Mucosa of stomach (tissue), 1 donor: Measurements from ENCODE around the gene FRMD7.
"Not testable (repeated sequence)": the region's sequence is repeated elsewhere in the genome, so short reads cannot be mapped to it uniquely, and the experiment has no call there.

Source experiments
- H3K27me3 ChIP-seq: one replicate; pipeline ENCODE4 v1.7.0; 2013; ENCODE audit warnings: mild to moderate bottlenecking, low read length; ENCODE audit not compliant: control insufficient read depth, insufficient read depth
- H3K36me3 ChIP-seq: one replicate; pipeline ENCODE4 v1.7.0; 2013; ENCODE audit warnings: low read length; ENCODE audit not compliant: control insufficient read depth, insufficient read depth
- H3K4me1 ChIP-seq: one replicate; pipeline ENCODE4 v1.7.0; 2013; ENCODE audit warnings: mild to moderate bottlenecking, low read length; ENCODE audit not compliant: control insufficient read depth, insufficient read depth
- H3K4me3 ChIP-seq: one replicate; pipeline ENCODE4 v1.7.0; 2013; ENCODE audit warnings: low read length
- H3K9ac ChIP-seq: one replicate; pipeline ENCODE4 v1.7.0; 2013; ENCODE audit warnings: mild to moderate bottlenecking, low read length, moderate library complexity
- H3K9me3 ChIP-seq: one replicate; pipeline ENCODE4 v1.7.0; 2013; ENCODE audit warnings: mild to moderate bottlenecking, low read length, moderate library complexity; ENCODE audit not compliant: control insufficient read depth
- donor health status: Pancreatic carcinoma.

The FRMD7 gene, protein sequence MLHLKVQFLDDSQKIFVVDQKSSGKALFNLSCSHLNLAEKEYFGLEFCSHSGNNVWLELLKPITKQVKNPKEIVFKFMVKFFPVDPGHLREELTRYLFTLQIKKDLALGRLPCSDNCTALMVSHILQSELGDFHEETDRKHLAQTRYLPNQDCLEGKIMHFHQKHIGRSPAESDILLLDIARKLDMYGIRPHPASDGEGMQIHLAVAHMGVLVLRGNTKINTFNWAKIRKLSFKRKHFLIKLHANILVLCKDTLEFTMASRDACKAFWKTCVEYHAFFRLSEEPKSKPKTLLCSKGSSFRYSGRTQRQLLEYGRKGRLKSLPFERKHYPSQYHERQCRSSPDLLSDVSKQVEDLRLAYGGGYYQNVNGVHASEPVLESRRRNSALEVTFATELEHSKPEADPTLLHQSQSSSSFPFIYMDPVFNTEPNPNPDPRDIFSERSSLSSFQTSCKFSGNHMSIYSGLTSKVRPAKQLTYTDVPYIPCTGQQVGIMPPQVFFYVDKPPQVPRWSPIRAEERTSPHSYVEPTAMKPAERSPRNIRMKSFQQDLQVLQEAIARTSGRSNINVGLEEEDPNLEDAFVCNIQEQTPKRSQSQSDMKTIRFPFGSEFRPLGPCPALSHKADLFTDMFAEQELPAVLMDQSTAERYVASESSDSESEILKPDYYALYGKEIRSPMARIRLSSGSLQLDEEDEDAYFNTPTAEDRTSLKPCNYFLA

DNA sequence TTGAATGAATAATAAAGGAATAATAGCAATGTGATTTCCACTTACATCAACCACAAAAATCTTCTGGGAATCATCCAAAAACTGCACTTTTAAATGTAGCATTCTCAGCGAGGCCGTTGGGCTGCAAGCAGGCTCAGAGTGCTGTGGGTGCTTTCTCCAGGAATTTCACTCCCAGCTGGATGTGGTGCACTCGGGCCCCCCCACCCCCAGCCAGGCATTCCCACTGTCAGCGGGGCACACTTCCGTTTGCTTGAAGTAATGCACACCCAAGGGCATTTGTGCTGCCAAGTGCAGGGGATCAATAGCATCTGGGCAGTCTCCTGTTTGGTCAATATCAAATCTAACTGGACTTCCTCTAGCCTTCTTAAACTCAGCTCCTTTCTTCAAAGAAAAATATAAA lies at the start of gene FRMD7:
FRMD7 (minus strand) TSS at position 278 of the 400 bp plus-strand sequence; CDS start at position 102, 176 bp downstream.
- Histone ChIP-seq H3K9me3 (no peaks in the 10 kb centered on the region), H3K9ac (no peak within 1 kb of the TSS), H3K36me3 (no peaks in the 10 kb centered on the region), H3K4me3 (no peak within 1 kb of the TSS), H3K4me1 (no peaks in the 10 kb centered on the region), H3K27me3 (no peaks in the 10 kb centered on the region)

DNA sequence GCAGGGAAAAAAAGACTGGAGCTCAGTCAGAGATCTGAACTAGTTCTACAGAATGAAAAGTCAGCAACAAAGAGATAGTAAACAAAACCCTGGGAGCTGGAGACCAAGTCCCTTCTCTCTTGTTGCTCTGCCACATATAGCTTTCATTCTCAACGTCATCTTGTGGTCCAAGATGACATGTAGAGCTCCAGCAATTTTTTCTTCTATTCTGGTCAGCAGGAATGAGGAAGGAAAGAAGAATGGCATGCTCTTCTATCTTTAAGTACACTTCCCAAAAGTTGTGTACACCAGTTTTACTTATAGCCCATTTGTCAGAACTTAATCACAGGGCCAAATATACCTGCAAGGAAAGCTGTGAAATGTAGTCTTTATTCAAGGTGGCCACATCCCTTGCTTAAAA lies 45.8 kb upstream of the FRMD7 start:
- H3K36me3 ChIP-seq: no peaks in the 10 kb centered on the region
- H3K4me3 ChIP-seq: no peak overlapping the region
- no peak overlapping the region for H3K9ac ChIP-seq
- no peaks in the 10 kb centered on the region for H3K4me1 ChIP-seq
- no peaks in the 10 kb centered on the region for H3K9me3 ChIP-seq
- no peaks in the 10 kb centered on the region for H3K27me3 ChIP-seq

DNA sequence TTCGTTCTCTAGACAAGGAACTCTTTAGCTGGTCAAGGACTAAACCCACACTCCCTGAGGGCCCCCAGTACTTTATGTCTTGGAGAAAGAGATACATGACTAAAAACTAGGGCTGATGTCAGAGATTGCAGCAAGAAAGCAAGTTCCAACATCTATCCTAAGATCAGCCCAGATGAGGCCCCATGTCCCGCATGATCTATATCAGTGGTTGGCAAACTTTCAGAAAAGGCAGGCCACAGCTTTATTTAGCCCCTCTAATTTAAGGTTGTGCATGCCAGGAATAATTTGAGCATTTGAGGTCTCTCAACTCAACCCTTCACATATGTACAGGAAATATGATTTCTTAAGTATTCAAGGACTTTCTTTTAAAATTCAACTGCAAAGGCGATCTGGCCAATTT lies 44.1 kb upstream of the FRMD7 start:
- no peak overlapping the region for H3K9ac ChIP-seq
- no peaks in the 10 kb centered on the region for H3K4me1 ChIP-seq
- H3K36me3 ChIP-seq: no peaks in the 10 kb centered on the region
- H3K4me3 ChIP-seq: no peak overlapping the region
- H3K9me3 ChIP-seq: no peaks in the 10 kb centered on the region
- H3K27me3 ChIP-seq: no peaks in the 10 kb centered on the region

DNA sequence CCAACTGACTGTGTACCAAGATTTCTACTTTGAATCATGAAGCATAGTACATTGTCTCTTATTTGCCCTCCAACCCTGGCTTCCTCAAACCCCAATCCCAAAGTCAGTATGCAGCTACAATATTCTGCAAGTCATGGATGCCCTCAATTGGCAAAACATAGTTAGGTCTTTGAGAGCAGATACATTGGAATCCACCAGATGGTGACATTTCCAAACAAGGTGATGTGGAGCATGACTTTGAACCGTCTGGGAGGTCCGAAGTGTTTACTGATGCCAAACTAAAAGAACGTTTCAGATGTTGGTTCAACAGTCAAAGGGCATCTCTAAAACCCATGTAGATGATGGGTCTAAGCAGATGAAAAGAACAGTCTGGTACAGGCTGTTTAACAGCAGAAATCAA lies 43.7 kb upstream of the FRMD7 start:
- H3K9ac ChIP-seq: no peak overlapping the region
- H3K4me1 ChIP-seq: no peaks in the 10 kb centered on the region
- no peaks in the 10 kb centered on the region for H3K9me3 ChIP-seq
- no peaks in the 10 kb centered on the region for H3K27me3 ChIP-seq
- no peak overlapping the region for H3K4me3 ChIP-seq
- no peaks in the 10 kb centered on the region for H3K36me3 ChIP-seq

DNA sequence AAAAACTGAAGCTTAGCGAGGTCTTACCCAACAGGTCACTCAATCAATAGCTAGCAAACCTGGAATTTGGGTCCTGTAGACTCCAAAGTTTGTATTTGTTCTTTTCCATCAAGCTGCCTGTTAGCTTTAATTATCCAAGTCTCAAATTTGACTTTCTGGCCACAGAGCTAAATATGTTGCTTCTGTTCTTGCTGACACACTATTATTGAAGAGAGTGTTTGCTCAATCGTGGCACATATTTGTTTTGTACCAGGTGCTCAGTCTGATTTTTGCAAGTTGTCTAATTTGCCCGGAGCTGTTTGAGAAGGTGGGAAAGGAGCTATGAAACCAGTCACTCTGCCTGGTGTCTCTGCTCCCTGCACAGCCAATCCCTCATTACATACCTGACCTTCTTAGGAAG lies 41.7 kb upstream of the FRMD7 start:
- no peaks in the 10 kb centered on the region for H3K36me3 ChIP-seq
- no peak overlapping the region for H3K4me3 ChIP-seq
- H3K4me1 ChIP-seq: no peaks in the 10 kb centered on the region
- no peaks in the 10 kb centered on the region for H3K9me3 ChIP-seq
- H3K27me3 ChIP-seq: no peaks in the 10 kb centered on the region
- H3K9ac ChIP-seq: no peak overlapping the region

DNA sequence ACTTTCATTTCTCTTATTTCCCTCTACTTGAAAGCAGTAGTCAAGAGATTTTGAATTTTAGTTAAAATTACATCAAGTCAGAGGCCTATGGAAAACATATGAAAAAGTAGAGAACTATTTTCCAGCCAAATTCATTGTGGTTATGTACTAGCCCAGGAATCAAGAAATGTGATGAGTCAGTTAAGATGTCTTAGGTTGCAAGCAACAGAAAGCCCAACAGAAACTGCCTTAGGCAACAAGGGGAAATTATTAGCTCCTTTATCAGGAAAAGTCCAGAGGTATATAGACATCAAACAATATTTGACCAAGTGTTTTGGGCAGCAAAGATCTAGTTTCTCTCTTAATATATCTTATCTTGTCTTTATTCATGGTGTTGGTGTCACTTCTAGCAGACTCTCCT lies 37.8 kb upstream of the FRMD7 start:
- Histone ChIP-seq H3K27me3 (no peaks in the 10 kb centered on the region), H3K9me3 (no peaks in the 10 kb centered on the region), H3K36me3 (no peaks in the 10 kb centered on the region), H3K9ac (no peak overlapping the region), H3K4me1 (no peaks in the 10 kb centered on the region), H3K4me3 (no peak overlapping the region)

DNA sequence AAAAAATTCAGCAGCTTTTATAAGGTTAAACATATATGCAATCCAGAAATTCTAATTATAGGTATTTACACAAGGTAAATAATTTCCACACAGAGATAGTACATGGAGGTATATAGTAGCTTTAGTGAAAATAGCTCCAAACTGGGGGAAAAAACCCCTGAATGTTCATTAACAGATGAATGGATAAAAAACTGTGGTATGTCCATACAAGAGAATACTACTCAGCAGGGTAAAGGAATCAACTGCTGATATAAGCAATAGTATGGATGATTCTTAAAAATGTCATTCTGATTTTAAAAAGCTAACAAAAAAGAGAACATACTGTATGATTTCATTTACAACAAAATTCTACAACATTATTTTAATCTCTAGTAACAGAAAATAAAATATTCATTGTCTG lies 37.2 kb upstream of the FRMD7 start:
- no peaks in the 10 kb centered on the region for H3K4me1 ChIP-seq
- no peaks in the 10 kb centered on the region for H3K36me3 ChIP-seq
- no peak overlapping the region for H3K4me3 ChIP-seq
- H3K9me3 ChIP-seq: no peaks in the 10 kb centered on the region
- no peaks in the 10 kb centered on the region for H3K27me3 ChIP-seq
- no peak overlapping the region for H3K9ac ChIP-seq

DNA sequence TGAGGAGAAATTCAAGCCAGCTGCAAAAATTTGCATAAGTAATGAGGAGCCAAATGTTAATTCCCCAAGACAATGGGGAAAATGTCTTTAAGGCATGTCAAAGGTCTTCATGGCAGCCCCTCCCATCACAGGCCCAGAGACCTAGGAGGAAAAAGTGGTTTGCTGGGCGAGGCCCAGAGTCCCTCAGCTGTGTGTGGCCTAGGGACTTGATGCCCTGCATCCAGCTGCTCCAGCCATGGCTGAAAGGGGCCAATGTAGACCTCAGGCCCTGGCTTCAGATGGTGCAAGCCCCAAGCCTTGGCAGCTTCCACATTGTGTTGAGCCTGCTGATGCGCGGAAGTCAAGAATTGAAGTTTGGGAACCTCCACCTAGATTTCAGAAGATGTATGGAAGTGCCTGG lies 35.3 kb upstream of the FRMD7 start:
- H3K9ac ChIP-seq, H3K4me3 ChIP-seq, H3K27me3 ChIP-seq, H3K36me3 ChIP-seq, H3K9me3 ChIP-seq, H3K4me1 ChIP-seq: not testable (repeated sequence)

DNA sequence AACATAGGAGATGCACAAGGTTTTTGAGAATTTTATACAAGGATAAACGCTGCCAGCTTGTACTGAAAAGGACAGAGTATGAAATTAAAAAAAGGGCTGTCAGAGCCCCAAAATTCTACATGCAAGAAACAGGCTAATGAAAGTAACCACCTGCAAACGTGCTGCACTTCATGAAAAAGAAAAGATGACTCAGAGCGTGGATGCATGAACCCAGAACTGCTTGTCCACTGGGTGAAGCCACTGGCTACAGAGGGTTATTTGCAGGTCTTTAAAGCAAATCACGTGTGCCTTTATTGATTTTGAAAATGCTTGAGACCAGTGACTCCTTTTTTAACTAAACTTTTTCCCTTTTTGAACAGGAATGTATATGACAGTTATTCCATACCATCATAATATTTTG lies 25.3 kb upstream of the FRMD7 start:
- Histone ChIP-seq H3K36me3 (no peaks in the 10 kb centered on the region), H3K4me1 (no peaks in the 10 kb centered on the region), H3K9me3 (no peaks in the 10 kb centered on the region), H3K27me3 (no peaks in the 10 kb centered on the region), H3K4me3 (no peak overlapping the region), H3K9ac (no peak overlapping the region)

DNA sequence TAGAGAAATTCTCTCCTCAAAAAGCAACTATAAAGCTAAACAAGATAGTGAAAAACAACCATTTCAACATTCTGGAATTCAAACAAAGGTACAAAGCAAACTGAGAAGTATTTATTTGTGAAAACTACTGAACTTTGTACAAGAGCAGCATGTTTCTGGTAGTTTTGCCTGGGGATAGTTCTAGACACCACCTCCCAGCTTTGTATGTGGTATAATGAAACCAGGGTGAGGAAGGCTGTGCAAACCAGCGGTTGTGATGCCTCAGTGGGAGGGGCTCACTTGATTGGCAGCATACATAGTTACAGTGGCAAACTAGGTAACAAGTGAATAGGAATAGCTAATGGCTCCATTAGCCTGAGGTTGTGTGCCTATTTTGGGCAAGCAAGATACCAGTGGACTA lies 18.6 kb upstream of the FRMD7 start:
- Histone ChIP-seq H3K36me3 (no peaks in the 10 kb centered on the region), H3K27me3 (no peaks in the 10 kb centered on the region), H3K4me1 (no peaks in the 10 kb centered on the region), H3K9me3 (no peaks in the 10 kb centered on the region), H3K4me3 (no peak overlapping the region), H3K9ac (no peak overlapping the region)

DNA sequence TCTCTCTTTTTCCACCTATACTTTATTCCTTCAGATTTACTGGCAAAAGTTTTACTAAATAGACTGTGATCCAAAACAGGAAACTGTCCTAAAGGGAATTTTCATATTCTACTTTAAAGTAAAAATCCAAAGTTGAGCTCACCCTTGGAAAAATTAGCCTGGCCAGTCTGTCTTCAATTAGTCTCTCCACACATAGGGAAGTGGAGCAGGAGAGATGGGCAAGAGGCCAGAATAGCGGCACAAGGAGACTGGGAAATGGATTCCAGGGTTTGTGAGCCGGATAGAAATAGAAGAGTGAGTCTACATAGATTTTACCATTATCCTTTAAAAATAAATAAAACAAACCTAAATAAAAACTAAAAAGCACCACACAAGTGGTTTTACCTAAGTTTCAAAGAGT lies 16.2 kb upstream of the FRMD7 start:
- H3K27me3 ChIP-seq: no peaks in the 10 kb centered on the region
- no peak overlapping the region for H3K4me3 ChIP-seq
- H3K36me3 ChIP-seq: no peaks in the 10 kb centered on the region
- no peaks in the 10 kb centered on the region for H3K4me1 ChIP-seq
- no peak overlapping the region for H3K9ac ChIP-seq
- no peaks in the 10 kb centered on the region for H3K9me3 ChIP-seq

DNA sequence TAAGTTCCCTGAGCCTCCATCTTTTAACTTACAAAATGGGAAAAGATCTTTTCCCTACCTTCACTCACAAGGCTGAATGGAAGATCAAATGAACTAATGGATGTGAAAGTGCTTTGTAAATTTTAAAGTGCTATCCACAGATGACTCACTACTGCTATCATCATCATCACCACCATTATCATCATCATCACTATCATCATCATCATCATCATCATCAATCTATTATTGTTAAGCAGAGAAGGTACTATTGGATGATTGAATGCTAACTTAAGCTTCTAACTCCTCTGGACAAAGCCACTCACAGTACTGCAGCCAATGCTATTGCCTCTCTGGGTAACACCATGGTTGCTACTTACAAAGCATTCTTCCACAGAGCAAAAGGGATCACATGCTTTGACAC lies 1.9 kb downstream of the FRMD7 start:
- Histone ChIP-seq H3K9ac (no peak overlapping the region), H3K27me3 (no peaks in the 10 kb centered on the region), H3K9me3 (no peaks in the 10 kb centered on the region), H3K36me3 (no peaks in the 10 kb centered on the region), H3K4me3 (no peak overlapping the region), H3K4me1 (no peaks in the 10 kb centered on the region)
